K562 (cell line): ENCODE data around the gene MPDZ. TPM values are rescaled to one million over a fixed set of nuclear protein-coding genes. Genes with fewer than 3 reads are reported as not detected.

Source experiments
- ATAC-seq: fragments of 200-7000 bp; cut with Tn5 transposase; 3 replicates; pipeline ENCODE4 v1.9.1; 2020; ENCODE audit warnings: moderate library complexity
- BruUV-seq: library from RNA; stranded (reverse); fragments of 400-500 nt; replicated peaks from 2 replicates; lab custom pipeline; 2021; lab: Mats Ljungman, UMichigan
- CTCF ChIA-PET: fragments of 300-600 bp; formaldehyde crosslinking; extraction: SDS; loops from one replicate; lab custom pipeline; 2021; ENCODE audit warnings: low intra/inter-chr PET ratio; lab: Yijun Ruan, JAX
- POLR2A ChIA-PET: fragments of 300-600, 350-650 bp; sonication (Branson Sonifier 250); formaldehyde crosslinking; extraction: SDS; loops from one replicate; lab custom pipeline; 2021; ENCODE audit warnings: antibody characterized with exemption, inconsistent platforms; lab: Yijun Ruan, JAX
- DNase-seq, 4 experiments: peaks; one replicate each; pipeline versions ENCODE4 v3.0.0 to v3.0.0-alpha.2; 2011 to 2018; ENCODE audit warnings: low spot score in 3 of 4, mixed read lengths in 3 of 4; ENCODE audit errors: extremely low read depth in 1 of 4
- FAIRE-seq: peaks from 2 replicates; lab custom pipeline; 2011; peaks lifted over from hg19 to GRCh38; lab: Jason Lieb, UNC
- H2AFZ ChIP-seq: 2 replicates; pipeline ENCODE4 v1.6.0; 2011; ENCODE audit warnings: low read depth, low read length, control low read depth, inconsistent platforms
- H3K27ac ChIP-seq: fragments of 200-600 bp; 3 replicates; pipeline ENCODE4 v1.8.0; 2011; ENCODE audit warnings: low read depth, mild to moderate bottlenecking, control low read depth, inconsistent platforms, low read length, moderate library complexity, mixed read lengths; ENCODE audit errors: extremely low read depth
- H3K27me3 ChIP-seq, 2 experiments: fragments of 300-600 bp in 1 of 2; 2 replicates in 1 of 2; 3 replicates in 1 of 2; pipeline versions ENCODE4 v1.6.0 to v1.8.0; 2011; ENCODE audit warnings: inconsistent platforms in 2 of 2, low read length in 2 of 2, mild to moderate bottlenecking in 1 of 2, mixed read lengths in 1 of 2, moderate library complexity in 1 of 2; ENCODE audit not compliant: control insufficient read depth in 2 of 2, insufficient read depth in 2 of 2
- H3K36me3 ChIP-seq: fragments of 300-600 bp; 3 replicates; pipeline ENCODE4 v1.8.0; 2011; ENCODE audit warnings: mild to moderate bottlenecking, low read length, inconsistent platforms; ENCODE audit not compliant: control insufficient read depth, insufficient read depth
- H3K4me1 ChIP-seq, 2 experiments: fragments of 200-600 bp in 1 of 2; replicated peaks in 1 of 2; 2 replicates in 1 of 2; 3 replicates in 1 of 2; pipeline versions ENCODE4 v1.5.1 to v1.8.0; 2011; ENCODE audit warnings: inconsistent platforms in 2 of 2, low read length in 2 of 2, mild to moderate bottlenecking in 1 of 2, mixed read lengths in 1 of 2, moderate library complexity in 1 of 2; ENCODE audit not compliant: control insufficient read depth in 2 of 2, insufficient read depth in 2 of 2
- H3K4me2 ChIP-seq: 2 replicates; pipeline ENCODE4 v1.6.1; 2011; ENCODE audit warnings: low read length, control low read depth, inconsistent platforms, mixed read lengths; ENCODE audit not compliant: insufficient read depth
- H3K4me3 ChIP-seq: fragments of 200-600 bp; sonication (generic), shearing (Covaris generic); 2 replicates; pipeline ENCODE4 v1.5.1; 2016; ENCODE audit warnings: control low read depth, inconsistent platforms
- H3K79me2 ChIP-seq: fragments of 200-600 bp; 3 replicates; pipeline ENCODE4 v1.8.0; 2011; ENCODE audit warnings: low read length, inconsistent platforms; ENCODE audit not compliant: control insufficient read depth, insufficient read depth
- H3K9ac ChIP-seq, 2 experiments: 2 replicates each; pipeline versions ENCODE4 v1.6.0 to v1.6.1; 2011; ENCODE audit warnings: low read depth in 2 of 2, low read length in 2 of 2, control low read depth in 1 of 2, inconsistent platforms in 1 of 2, mild to moderate bottlenecking in 1 of 2, mixed read lengths in 1 of 2; ENCODE audit not compliant: insufficient read depth in 1 of 2
- H3K9me1 ChIP-seq: one replicate; pipeline ENCODE4 v1.6.0; 2011; ENCODE audit warnings: inconsistent platforms, mild to moderate bottlenecking, low read length, moderate library complexity; ENCODE audit not compliant: control insufficient read depth, insufficient read depth
- H3K9me3 ChIP-seq: replicated peaks from 2 replicates; pipeline ENCODE4 v1.5.1; 2011; ENCODE audit warnings: low read depth, low read length, inconsistent platforms; ENCODE audit not compliant: control insufficient read depth, insufficient read depth
- H4K20me1 ChIP-seq: replicated peaks from 2 replicates; pipeline ENCODE4 v1.6.1; 2011; ENCODE audit warnings: low read length, inconsistent platforms, mixed read lengths; ENCODE audit not compliant: control insufficient read depth, insufficient read depth
- CBFB ChIP-seq: sonication (generic); formaldehyde crosslinking; IDR thresholded peaks from 2 replicates; pipeline ENCODE4 v1.4.0; 2020; ENCODE audit warnings: mild to moderate bottlenecking, missing genetic modification reagents
- CTCF ChIP-seq, 3 experiments: IDR thresholded peaks in 2 of 3; conservative IDR thresholded peaks in 1 of 3; 2 replicates each; pipeline ENCODE4 v1.5.1; 2011 to 2012; ENCODE audit warnings: low read length in 3 of 3, mild to moderate bottlenecking in 3 of 3, control low read depth in 2 of 3, improper control_type of control experiment in 1 of 3, inconsistent platforms in 1 of 3, low read depth in 1 of 3, mixed read lengths in 1 of 3, moderate library complexity in 1 of 3; ENCODE audit not compliant: insufficient read depth in 2 of 3
- DDX20 ChIP-seq: fragments of 450-650 bp; IDR thresholded peaks from 2 replicates; pipeline ENCODE4 v1.6.1; 2016; ENCODE audit warnings: missing genetic modification characterization, low read depth, mild to moderate bottlenecking, missing compliant biosample characterization, moderate library complexity
- PTTG1 ChIP-seq: fragments of 450-650 bp; IDR thresholded peaks from 2 replicates; pipeline ENCODE4 v1.6.1; 2016; ENCODE audit warnings: low read depth, mild to moderate bottlenecking, missing genetic modification characterization, missing compliant biosample characterization
- RBFOX2 ChIP-seq: fragments of 200-400 bp; formaldehyde crosslinking; IDR thresholded peaks from 2 replicates; pipeline ENCODE4 v1.6.1; 2017; ENCODE audit warnings: low read depth, mild to moderate bottlenecking, low read length, moderate library complexity
- RBM34 ChIP-seq: fragments of 200-400 bp; formaldehyde crosslinking; IDR thresholded peaks from 2 replicates; pipeline ENCODE4 v1.6.1; 2018; ENCODE audit warnings: low read length, borderline replicate concordance; ENCODE audit not compliant: insufficient read depth
- SMAD2 ChIP-seq: fragments of 150-350 bp; IDR thresholded peaks from 2 replicates; pipeline ENCODE4 v1.6.1; 2014; ENCODE audit warnings: low read depth, mild to moderate bottlenecking, low read length
- STAT5A ChIP-seq: IDR thresholded peaks from 2 replicates; pipeline ENCODE4 v1.6.1; 2012; ENCODE audit warnings: low read length, inconsistent platforms, borderline replicate concordance
- TCF3 ChIP-seq: sonication (generic); formaldehyde crosslinking; IDR thresholded peaks from 2 replicates; pipeline ENCODE4 v1.4.0; 2020; ENCODE audit warnings: mild to moderate bottlenecking, missing genetic modification reagents
- VEZF1 ChIP-seq: fragments of 200-800 bp; sonication (Bioruptor generic); IDR thresholded peaks from 2 replicates; pipeline ENCODE4 v1.6.1; 2017; ENCODE audit warnings: missing genetic modification characterization, missing compliant biosample characterization
- ZBTB9 ChIP-seq: fragments of 450-650 bp; formaldehyde crosslinking; IDR thresholded peaks from 2 replicates; pipeline ENCODE4 v1.4.0; 2020; ENCODE audit warnings: mild to moderate bottlenecking, moderate library complexity
- ZNF280B ChIP-seq: fragments of 250-450 bp; sonication (Bioruptor Pico); IDR thresholded peaks from 2 replicates; pipeline ENCODE4 v1.5.1; 2021; ENCODE audit warnings: mild to moderate bottlenecking
- ZNF57 ChIP-seq: fragments of 450-650 bp; formaldehyde crosslinking; IDR thresholded peaks from 2 replicates; pipeline ENCODE4 v1.4.0; 2020; ENCODE audit warnings: mild to moderate bottlenecking, moderate library complexity
- WGBS: fragments of 100-300 bp; shearing (Covaris generic); methylation state at CpG from one replicate; pipeline ENCODE4 v1.1.6; 2016; ENCODE audit warnings: low coverage, mixed read lengths; ENCODE audit not compliant: insufficient coverage; ENCODE audit errors: missing lambda C conversion rate; 5-methylcytosine and 5-hydroxymethylcytosine counted together
- in situ Hi-C: fragments of 300-500 bp; cut with MboI; formaldehyde crosslinking; loops from 4 replicates; pipeline ENCODE4 v1.15.0; 2018; ENCODE audit warnings: inconsistent platforms, mixed read lengths
- intact Hi-C: fragments of 100-400 bp; cut with micrococcal nuclease; formaldehyde crosslinking; loops from 2 replicates; pipeline ENCODE4 v1.14.2; 2022
- polyA plus RNA-seq, 8 experiments: library from polyadenylated mRNA; depleted of rRNA in 4 of 8; stranded (reverse) in 5 of 8; unstranded in 3 of 8; fragments of >200 nt; fragmentation: Nextera tagmentation in 2 of 8; fragmentation: Illumina TruSeq in 1 of 8; extraction: Ambion mirVana in 2 of 8; extraction: Trizol in 1 of 8; gene quantifications; 2 replicates each; pipeline versions ENCODE4 v1.2.1 to v1.2.3, GENCODE V29; 2011 to 2014; ENCODE audit warnings: inconsistent platforms in 1 of 8, missing spikeins in 1 of 8
- total RNA-seq, 7 experiments: library from RNA; depleted of rRNA in 6 of 7; stranded (reverse); fragments of >200 nt in 6 of 7; fragmentation: Illumina TruSeq in 2 of 7; extraction: Trizol in 2 of 7; gene quantifications; 2 replicates each; pipeline versions ENCODE4 v1.2.1 to v1.2.3, GENCODE V29; 2011 to 2021; ENCODE audit warnings: low replicate concordance in 1 of 7

The MPDZ gene
- total and polyA plus RNA-seq, 9 of the 15 experiments (the other 6 are each of a cell fraction or from before 2014, with no cell fraction given), result 3.9 to 13.2 (median 5.7) TPM

- peak; percentile 22 to 59 (median 39); a peak in 4 of 6 replicates for TF ChIP-seq CTCF (IDR thresholded peaks at IDR 0.05 in 2 of 3, conservative IDR thresholded peaks at IDR 0.05 in 1 of 3; ENCODE audit: insufficient read depth in 2 of 3, low read depth in 1 of 3, low read length in 3 of 3)
- TF ChIP-seq DDX20 (tag), result no peak
- peak; percentile 32 for TF ChIP-seq VEZF1
Measured at GRCh38 chr9:13088720-13089427, 190.6 kb downstream of the MPDZ start (continued).

GRCh38 chr9:13083963-13084528 lies 195.4 kb downstream of the MPDZ start:
- no CpG with 5 or more reads among the region's 1 CpG for WGBS
- no peak for ATAC-seq
- H3K27me3 ChIP-seq, result no peaks in the 10 kb centered on the region
- DNase-seq, result no peak
- H2AFZ ChIP-seq, result no peak overlapping the region
- no peaks in the 10 kb centered on the region for H3K9me1 ChIP-seq
- no peak overlapping the region for H3K4me3 ChIP-seq
- TF ChIP-seq ZNF57 (no peak), ZNF280B (no peak), RBFOX2 (no peak), CBFB (CRISPR knock-in tag) (no peak), PTTG1 (tag) (no peak), SMAD2 (no peak), RBM34 (no peak), ZBTB9 (CRISPR knock-in tag) (no peak), TCF3 (no peak), STAT5A (no peak)
- TF ChIP-seq, all 486 proteins: peak for 0
- Histone ChIP-seq H3K9ac (no peak overlapping the region), H4K20me1 (no peaks in the 10 kb centered on the region), H3K4me1 (no peaks in the 10 kb centered on the region), H3K36me3 (no peaks in the 10 kb centered on the region), H3K4me2 (no peak overlapping the region), H3K79me2 (no peaks in the 10 kb centered on the region), H3K9me3 (no peaks in the 10 kb centered on the region), H3K27ac (no peak overlapping the region)
- in situ Hi-C loops, result no loop called here
- FAIRE-seq, result no peak
- intact Hi-C loops, result no loop called here
- POLR2A ChIA-PET, result no interaction called here
- CTCF ChIA-PET, result no interaction called here
- no TSS peak for BruUV-seq
